ENCODE results near the gene CUBN.

Gene CUBN

DNA sequence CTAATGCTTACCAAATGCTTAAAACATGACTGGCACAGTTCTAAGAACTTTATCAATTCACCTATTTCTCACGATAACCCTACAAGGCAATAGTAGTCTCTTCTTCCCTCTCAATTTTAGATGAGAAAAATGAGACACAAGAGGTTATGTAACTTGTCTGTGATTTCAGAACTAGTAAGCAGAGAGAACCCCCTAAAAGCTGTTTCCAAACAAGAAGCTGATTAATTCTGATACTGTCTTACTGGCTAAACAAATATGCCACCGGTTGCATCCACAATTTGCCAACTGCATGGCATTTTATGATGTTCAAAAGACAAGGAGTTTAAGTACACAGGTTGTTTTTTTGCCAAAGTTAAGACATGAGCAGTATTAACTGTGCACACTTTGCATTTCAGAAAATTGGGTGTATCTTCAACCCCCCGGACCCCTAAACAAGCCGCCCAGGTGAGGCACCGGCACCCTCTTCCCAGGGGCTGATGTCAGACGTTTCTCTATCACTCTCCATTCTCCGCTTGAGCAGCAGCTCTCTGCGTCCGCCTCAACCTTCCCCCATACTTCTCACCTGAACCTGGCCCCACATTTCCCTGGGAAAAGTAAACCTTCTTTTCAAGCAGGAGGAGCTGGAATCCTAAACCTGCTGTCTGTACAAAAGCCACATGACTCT is 334.1 kb downstream of the CUBN start (continued):
- no peak for TF ChIP-seq ZNF580 (tag by site-specific recombination; IDR thresholded peaks at IDR 0.05)
- TF ChIP-seq SETDB1 (IDR thresholded peaks at IDR 0.05; ENCODE audit: insufficient read length, low read length): no peak
- TF ChIP-seq ZNF18 (tag by site-specific recombination; IDR thresholded peaks at IDR 0.05): no peak

GRCh38 chr10:16794005-16794404 is 335.6 kb downstream of the CUBN start:
- no peak overlapping the region for H3K27ac ChIP-seq (ENCODE audit: extremely low read depth, low read depth, low read length)
- H3K9me3 ChIP-seq (ENCODE audit: control insufficient read depth, insufficient read depth, low read depth, low read length): no peaks in the 10 kb centered on the region
- ChIA-PET POLR2A (no interaction called here), CTCF (no interaction called here)
- TF ChIP-seq SETDB1 (IDR thresholded peaks at IDR 0.05; ENCODE audit: insufficient read length, low read length) (no peak), GLI2 (tag by site-specific recombination; IDR thresholded peaks at IDR 0.05; ENCODE audit: borderline replicate concordance, low read depth) (no peak), BCL11A (tag by site-specific recombination; IDR thresholded peaks at IDR 0.05; ENCODE audit: low read depth) (no peak), ZNF2 (tag by site-specific recombination; IDR thresholded peaks at IDR 0.05) (no peak), ZNF426 (tag by site-specific recombination; IDR thresholded peaks at IDR 0.05) (no peak), ZBTB44 (tag by site-specific recombination; IDR thresholded peaks at IDR 0.05) (no peak), ZNF785 (tag by site-specific recombination; IDR thresholded peaks at IDR 0.05) (no peak), ZNF140 (tag by site-specific recombination; IDR thresholded peaks at IDR 0.05) (no peak), ZNF155 (tag by site-specific recombination; IDR thresholded peaks at IDR 0.05) (no peak), ZBTB48 (tag by site-specific recombination; IDR thresholded peaks at IDR 0.05) (no peak), ZNF843 (tag by site-specific recombination; IDR thresholded peaks at IDR 0.05) (no peak)
- H3K36me3 ChIP-seq (ENCODE audit: control insufficient read depth in 2 of 2, insufficient read depth in 1 of 2, low read length in 2 of 2): no peaks in the 10 kb centered on the region
- no peak overlapping the region for H3K4me3 ChIP-seq (ENCODE audit: low read depth, low read length)
- no peaks in the 10 kb centered on the region for H3K4me1 ChIP-seq (ENCODE audit: control insufficient read depth, insufficient read depth, low read length)

- no peak overlapping the region for H3K27ac ChIP-seq (ENCODE audit: extremely low read depth, low read depth, low read length)
- no peak overlapping the region for H3K4me3 ChIP-seq (ENCODE audit: low read depth, low read length)
- POLR2A ChIA-PET: no interaction called here
- no peak for TF ChIP-seq ZNF600 (tag by site-specific recombination; IDR thresholded peaks at IDR 0.05)
- TF ChIP-seq, protein P1, sequence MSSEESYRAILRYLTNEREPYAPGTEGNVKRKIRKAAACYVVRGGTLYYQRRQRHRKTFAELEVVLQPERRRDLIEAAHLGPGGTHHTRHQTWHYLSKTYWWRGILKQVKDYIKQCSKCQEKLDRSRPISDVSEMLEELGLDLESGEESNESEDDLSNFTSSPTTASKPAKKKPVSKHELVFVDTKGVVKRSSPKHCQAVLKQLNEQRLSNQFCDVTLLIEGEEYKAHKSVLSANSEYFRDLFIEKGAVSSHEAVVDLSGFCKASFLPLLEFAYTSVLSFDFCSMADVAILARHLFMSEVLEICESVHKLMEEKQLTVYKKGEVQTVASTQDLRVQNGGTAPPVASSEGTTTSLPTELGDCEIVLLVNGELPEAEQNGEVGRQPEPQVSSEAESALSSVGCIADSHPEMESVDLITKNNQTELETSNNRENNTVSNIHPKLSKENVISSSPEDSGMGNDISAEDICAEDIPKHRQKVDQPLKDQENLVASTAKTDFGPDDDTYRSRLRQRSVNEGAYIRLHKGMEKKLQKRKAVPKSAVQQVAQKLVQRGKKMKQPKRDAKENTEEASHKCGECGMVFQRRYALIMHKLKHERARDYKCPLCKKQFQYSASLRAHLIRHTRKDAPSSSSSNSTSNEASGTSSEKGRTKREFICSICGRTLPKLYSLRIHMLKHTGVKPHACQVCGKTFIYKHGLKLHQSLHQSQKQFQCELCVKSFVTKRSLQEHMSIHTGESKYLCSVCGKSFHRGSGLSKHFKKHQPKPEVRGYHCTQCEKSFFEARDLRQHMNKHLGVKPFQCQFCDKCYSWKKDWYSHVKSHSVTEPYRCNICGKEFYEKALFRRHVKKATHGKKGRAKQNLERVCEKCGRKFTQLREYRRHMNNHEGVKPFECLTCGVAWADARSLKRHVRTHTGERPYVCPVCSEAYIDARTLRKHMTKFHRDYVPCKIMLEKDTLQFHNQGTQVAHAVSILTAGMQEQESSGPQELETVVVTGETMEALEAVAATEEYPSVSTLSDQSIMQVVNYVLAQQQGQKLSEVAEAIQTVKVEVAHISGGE (tag by site-specific recombination; conservative IDR thresholded peaks at IDR 0.05; ENCODE audit: low read depth): no peak
- no peak for TF ChIP-seq ZNF202 (tag by site-specific recombination; IDR thresholded peaks at IDR 0.05; ENCODE audit: borderline replicate concordance)
- TF ChIP-seq ZNF248 (tag by site-specific recombination; IDR thresholded peaks at IDR 0.05): no peak
- no peak for TF ChIP-seq ZNF221 (tag by site-specific recombination; IDR thresholded peaks at IDR 0.05; ENCODE audit: borderline replicate concordance)
- no peak for TF ChIP-seq ZNF707 (tag by site-specific recombination; IDR thresholded peaks at IDR 0.05)
- TF ChIP-seq ZNF660 (tag by site-specific recombination; IDR thresholded peaks at IDR 0.05): no peak
- TF ChIP-seq KLF16 (tag by site-specific recombination; IDR thresholded peaks at IDR 0.05): no peak
- TF ChIP-seq ZFP3 (tag by site-specific recombination; IDR thresholded peaks at IDR 0.05; ENCODE audit: low read depth): no peak
- no peaks in the 10 kb centered on the region for H3K36me3 ChIP-seq (ENCODE audit: control insufficient read depth in 2 of 2, insufficient read depth in 1 of 2, low read length in 2 of 2)
- H3K9me3 ChIP-seq (ENCODE audit: control insufficient read depth, insufficient read depth, low read depth, low read length): no peaks in the 10 kb centered on the region
- H3K4me1 ChIP-seq (ENCODE audit: control insufficient read depth, insufficient read depth, low read length): no peaks in the 10 kb centered on the region
- CTCF ChIA-PET: interaction anchor here (1.0 kb wide), 1 partner anchor 15 kb away, joined by 3 read pairs; no protein-coding TSS in a partner anchor
These were observed 336.9 kb downstream of the CUBN start for GRCh38 chr10:16792675-16793074.
